ENCODE measurements around the gene SKI. TPM values are rescaled to one million over a fixed set of nuclear protein-coding genes. Genes with fewer than 3 reads are reported as not detected.

SKI gene
- total RNA-seq, 1 donor from 2014 or later: 13.5 TPM

DNA sequence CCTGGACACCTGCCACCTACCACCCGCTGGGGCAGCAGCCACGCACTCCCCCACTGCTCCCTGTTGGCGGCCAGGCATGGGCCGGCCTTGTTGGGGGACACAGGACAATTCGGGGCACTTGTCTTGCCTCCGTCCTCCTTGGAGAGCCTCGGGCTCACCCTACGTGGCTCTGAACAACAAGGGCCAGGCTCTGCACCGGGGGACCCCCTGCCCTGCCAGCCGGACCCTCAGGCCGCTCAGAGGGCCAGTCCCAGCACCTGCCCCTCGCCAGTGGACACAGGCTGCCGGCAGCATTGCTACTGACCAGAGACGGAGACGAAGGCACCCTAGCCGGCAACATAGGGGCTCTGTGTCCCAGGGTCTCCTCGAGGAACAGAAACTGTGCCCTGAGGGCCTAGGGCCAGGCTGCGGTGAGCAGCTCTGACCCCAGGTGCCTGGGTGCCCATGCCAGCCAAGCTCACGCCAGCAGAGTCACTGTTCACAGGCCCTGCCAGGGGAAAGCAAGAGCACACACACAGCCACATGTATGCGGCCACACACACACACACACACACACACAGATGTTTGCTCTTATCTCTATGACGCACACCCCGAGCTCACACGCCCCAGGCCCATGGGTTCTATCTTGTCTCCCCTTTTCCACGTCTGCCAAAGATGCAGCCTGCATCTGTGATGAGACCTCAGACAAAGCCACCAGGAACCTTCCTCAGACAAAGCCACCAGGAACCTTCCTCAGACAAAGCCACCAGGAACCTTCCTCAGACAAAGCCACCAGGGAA is 117.4 kb downstream of the SKI start:
- TF ChIP-seq, protein P1, sequence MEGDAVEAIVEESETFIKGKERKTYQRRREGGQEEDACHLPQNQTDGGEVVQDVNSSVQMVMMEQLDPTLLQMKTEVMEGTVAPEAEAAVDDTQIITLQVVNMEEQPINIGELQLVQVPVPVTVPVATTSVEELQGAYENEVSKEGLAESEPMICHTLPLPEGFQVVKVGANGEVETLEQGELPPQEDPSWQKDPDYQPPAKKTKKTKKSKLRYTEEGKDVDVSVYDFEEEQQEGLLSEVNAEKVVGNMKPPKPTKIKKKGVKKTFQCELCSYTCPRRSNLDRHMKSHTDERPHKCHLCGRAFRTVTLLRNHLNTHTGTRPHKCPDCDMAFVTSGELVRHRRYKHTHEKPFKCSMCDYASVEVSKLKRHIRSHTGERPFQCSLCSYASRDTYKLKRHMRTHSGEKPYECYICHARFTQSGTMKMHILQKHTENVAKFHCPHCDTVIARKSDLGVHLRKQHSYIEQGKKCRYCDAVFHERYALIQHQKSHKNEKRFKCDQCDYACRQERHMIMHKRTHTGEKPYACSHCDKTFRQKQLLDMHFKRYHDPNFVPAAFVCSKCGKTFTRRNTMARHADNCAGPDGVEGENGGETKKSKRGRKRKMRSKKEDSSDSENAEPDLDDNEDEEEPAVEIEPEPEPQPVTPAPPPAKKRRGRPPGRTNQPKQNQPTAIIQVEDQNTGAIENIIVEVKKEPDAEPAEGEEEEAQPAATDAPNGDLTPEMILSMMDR (conservative IDR thresholded peaks at IDR 0.05; ENCODE audit: low read depth, low read length): no peak
- no peak overlapping the region for H3K4me3 ChIP-seq (ENCODE audit: low read depth, low read length)
- DNase-seq (ENCODE audit: low read depth): no peak

DNA sequence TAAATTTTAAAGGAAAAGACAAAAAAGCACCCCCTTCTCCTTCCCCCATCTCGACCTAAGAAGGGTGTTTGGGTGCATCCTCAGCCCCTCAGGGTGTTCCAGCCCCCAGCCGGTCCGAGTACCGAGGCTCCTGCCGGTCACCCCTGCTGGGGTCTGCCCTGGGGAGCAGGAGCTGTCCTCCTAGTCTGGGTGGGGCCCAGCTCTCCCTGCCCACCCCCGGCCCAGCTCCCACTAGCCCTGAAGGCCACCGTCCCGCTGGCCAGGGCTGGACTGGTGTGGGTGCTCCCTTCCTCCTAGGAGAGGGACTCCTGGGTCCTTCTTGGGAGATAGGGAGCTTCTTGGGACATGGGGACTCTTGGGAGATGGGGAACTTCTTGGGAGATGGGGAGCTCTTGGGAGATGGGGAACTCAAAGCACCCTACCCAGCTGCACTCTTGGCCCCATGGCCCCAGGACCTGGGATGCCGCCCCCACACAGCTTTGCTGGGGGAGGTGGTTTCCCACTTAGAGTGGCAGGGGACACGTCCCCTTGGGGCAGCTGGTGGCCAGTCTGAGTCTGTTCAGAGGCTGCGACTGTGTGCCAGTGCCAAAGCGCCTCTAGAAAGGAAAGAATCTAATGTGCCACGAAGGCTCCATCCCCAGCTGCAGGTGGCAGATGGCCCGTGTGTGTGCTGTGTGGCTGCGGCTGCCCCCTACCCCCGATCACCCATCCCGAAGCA is 118.7 kb downstream of the SKI start:
- TF ChIP-seq, protein P1 (conservative IDR thresholded peaks at IDR 0.05; ENCODE audit: low read depth, low read length): no peak
- H3K4me3 ChIP-seq (ENCODE audit: low read depth, low read length): no peak overlapping the region
- no peak for DNase-seq (ENCODE audit: low read depth)

- TF ChIP-seq, protein P1 (conservative IDR thresholded peaks at IDR 0.05; ENCODE audit: low read depth, low read length): no peak
- no peak overlapping the region for H3K4me3 ChIP-seq (ENCODE audit: low read depth, low read length)
- no peak for DNase-seq (ENCODE audit: low read depth)
Measured at GRCh38 chr1:2347409-2347785, 119.3 kb downstream of the SKI start.

DNA sequence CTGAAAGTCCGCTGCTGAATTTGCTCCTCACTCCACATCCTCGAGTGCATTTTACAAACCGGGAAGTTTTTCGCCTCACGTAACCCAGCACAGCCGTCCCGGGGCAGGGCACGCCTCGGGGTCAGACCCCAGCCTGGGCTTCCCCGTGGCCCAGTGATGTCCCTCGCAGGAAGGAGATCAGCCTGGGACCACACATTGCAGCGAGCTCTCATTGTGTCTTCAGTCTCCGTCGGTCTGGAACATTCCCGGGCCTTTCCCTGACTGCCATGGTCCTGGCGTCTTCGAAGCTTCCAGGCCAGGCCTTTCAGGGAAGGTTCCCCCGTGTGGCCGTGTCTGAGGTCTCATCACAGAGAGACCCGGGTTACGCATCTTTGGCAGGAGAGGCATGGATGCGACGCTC is 119.8 kb downstream of the SKI start:
- H3K4me3 ChIP-seq (ENCODE audit: low read depth, low read length): no peak overlapping the region
- TF ChIP-seq, protein P1 (conservative IDR thresholded peaks at IDR 0.05; ENCODE audit: low read depth, low read length): no peak
- no peak for DNase-seq (ENCODE audit: low read depth)

DNA sequence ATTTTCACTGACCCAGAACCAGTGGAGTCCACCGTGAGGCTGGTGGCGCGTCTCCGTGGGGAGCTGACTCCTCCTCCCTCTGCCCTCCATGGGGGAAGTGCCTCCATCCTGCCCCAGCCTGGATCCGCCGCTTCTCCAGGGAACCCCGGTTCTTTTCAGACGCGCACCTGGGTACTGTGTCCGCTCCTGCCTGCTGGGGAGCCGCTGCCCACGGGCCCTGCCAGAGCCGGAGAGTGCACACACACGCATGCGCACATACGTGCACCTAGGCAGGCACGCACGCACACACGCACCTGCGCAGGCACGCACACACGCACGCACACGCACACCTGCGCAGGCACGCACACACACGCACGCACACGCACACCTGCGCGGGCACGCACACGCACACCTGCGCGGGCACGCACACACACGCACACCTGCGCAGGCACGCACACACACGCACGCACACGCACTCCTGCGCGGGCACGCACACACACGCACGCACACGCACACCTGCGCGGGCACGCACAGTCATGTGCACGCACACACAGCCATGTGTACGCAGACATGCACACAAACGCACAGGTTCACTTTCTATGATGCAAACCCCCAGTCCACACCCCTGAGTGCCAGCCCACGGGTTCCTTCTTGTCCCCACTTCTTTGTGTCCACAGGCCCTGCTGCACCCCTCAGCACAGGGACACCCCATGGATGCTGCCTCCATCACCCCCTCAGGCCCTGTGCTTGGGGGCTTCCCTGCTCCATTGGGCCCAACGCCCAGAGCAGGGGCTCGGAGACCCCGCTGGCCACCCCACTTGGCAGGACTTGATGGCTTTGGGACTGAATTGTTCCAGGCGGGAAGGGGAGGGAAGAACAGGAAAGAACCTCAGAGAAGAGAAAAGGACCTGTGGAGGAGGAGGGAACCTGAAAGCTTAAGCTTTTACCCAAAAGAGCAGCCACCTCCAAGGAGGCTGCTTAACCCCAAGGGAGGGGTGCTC is 120.5 kb downstream of the SKI start:
- no peak for DNase-seq (ENCODE audit: low read depth)
- TF ChIP-seq, protein P1 (conservative IDR thresholded peaks at IDR 0.05; ENCODE audit: low read depth, low read length): no peak
- H3K4me3 ChIP-seq (ENCODE audit: low read depth, low read length): no peak overlapping the region

GRCh38 chr1:2349806-2350205 is 121.7 kb downstream of the SKI start:
- TF ChIP-seq, protein P1 (conservative IDR thresholded peaks at IDR 0.05; ENCODE audit: low read depth, low read length): no peak

More at GRCh38 chr1:2349806-2350205, 121.7 kb downstream of the SKI start:
- no peak for DNase-seq (ENCODE audit: low read depth)
- no peak overlapping the region for H3K4me3 ChIP-seq (ENCODE audit: low read depth, low read length)

Data from epithelial cell of proximal tubule (primary cell).